Measurements from ENCODE around the gene MAIP1.

- no peak for TF ChIP-seq CTCF (IDR thresholded peaks at IDR 0.05)
- TF ChIP-seq POLR2A (IDR thresholded peaks at IDR 0.05; ENCODE audit: low read depth) = no peak
Measured at GRCh38 chr2:199994896-199995295, 39.5 kb downstream of the MAIP1 start.

Data from esophagus muscularis mucosa (tissue), 3 donors.